ENCODE measurements around the gene AHCTF1.

Gene AHCTF1

DNA sequence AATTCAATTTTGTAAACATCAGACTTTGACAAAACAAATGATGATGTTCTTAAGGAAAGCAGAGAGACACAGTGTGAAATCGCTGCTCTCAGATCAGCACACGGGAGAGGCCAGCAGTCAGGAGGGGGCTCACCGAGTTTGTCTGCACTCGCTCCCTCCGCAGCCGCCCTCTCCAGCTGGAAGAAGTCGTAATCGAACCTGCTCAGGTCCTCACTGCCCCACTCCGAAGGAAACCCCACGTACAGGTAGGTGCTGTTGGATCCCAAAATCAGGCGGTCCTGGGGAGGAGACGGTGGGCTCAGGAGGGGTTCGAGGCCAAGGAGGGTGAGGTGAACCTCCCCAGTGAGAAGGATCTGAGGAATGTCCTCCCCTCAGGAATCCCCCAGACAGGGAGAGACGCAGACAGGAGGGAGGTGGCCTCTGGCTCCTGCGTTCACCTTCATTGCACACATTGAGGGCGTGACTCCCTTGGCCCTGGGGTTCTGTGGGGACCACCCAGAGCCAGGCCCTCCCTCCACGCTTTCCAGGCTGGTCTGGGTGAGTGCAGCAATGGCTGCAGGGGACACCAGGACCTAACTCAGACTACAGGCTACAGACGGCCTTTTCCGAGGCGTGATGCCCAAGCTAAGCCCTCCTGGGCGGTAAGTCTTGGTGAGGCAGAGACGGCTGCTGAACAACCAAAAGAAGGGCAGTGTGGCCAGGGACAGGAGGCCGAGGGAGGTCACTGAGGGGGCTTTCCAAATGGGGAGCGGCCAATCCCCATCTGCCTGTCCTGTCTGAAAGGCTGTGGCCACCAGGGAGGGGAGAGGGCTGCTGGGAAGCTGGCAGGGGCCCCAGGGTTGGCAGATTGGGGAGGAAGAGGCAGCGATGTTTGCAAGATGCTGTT, 142.1 kb downstream of the AHCTF1 start:
- no peak overlapping the region for H3K4me2 ChIP-seq
- no peaks in the 10 kb centered on the region for H4K20me1 ChIP-seq (ENCODE audit: insufficient read depth)
- TF ChIP-seq, protein P1, sequence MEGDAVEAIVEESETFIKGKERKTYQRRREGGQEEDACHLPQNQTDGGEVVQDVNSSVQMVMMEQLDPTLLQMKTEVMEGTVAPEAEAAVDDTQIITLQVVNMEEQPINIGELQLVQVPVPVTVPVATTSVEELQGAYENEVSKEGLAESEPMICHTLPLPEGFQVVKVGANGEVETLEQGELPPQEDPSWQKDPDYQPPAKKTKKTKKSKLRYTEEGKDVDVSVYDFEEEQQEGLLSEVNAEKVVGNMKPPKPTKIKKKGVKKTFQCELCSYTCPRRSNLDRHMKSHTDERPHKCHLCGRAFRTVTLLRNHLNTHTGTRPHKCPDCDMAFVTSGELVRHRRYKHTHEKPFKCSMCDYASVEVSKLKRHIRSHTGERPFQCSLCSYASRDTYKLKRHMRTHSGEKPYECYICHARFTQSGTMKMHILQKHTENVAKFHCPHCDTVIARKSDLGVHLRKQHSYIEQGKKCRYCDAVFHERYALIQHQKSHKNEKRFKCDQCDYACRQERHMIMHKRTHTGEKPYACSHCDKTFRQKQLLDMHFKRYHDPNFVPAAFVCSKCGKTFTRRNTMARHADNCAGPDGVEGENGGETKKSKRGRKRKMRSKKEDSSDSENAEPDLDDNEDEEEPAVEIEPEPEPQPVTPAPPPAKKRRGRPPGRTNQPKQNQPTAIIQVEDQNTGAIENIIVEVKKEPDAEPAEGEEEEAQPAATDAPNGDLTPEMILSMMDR (conservative IDR thresholded peaks at IDR 0.05; ENCODE audit: low read depth, low read length) = no peak
- H3K4me3 ChIP-seq (IDR thresholded peaks at IDR 0.05; ENCODE audit: insufficient read depth, low read depth, low read length) = no peak overlapping the region
- no peaks in the 10 kb centered on the region for H3K79me2 ChIP-seq (ENCODE audit: insufficient read depth, low read depth)
- H3K4me1 ChIP-seq (ENCODE audit: low read depth, poor library complexity, severe bottlenecking) = no peaks in the 10 kb centered on the region
- no peaks in the 10 kb centered on the region for H3K36me3 ChIP-seq (ENCODE audit: insufficient read depth)
- H3K27me3 ChIP-seq (ENCODE audit: insufficient read depth, low read depth) = no peaks in the 10 kb centered on the region
- H2AFZ ChIP-seq (ENCODE audit: low read depth) = no peak overlapping the region
- no peak overlapping the region for H3K9ac ChIP-seq
- H3K27ac ChIP-seq = no peak overlapping the region
